ENCODE data around the gene GRHL1.

The GRHL1 gene, protein sequence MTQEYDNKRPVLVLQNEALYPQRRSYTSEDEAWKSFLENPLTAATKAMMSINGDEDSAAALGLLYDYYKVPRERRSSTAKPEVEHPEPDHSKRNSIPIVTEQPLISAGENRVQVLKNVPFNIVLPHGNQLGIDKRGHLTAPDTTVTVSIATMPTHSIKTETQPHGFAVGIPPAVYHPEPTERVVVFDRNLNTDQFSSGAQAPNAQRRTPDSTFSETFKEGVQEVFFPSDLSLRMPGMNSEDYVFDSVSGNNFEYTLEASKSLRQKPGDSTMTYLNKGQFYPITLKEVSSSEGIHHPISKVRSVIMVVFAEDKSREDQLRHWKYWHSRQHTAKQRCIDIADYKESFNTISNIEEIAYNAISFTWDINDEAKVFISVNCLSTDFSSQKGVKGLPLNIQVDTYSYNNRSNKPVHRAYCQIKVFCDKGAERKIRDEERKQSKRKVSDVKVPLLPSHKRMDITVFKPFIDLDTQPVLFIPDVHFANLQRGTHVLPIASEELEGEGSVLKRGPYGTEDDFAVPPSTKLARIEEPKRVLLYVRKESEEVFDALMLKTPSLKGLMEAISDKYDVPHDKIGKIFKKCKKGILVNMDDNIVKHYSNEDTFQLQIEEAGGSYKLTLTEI

GRCh38 chr2:9951522-9952285, at the start of gene GRHL1:
Gene GRHL1, plus strand, starts transcription at chr2:9951693. Its CDS starts 141 bp downstream, at chr2:9951834.
- TF ChIP-seq, protein P1, sequence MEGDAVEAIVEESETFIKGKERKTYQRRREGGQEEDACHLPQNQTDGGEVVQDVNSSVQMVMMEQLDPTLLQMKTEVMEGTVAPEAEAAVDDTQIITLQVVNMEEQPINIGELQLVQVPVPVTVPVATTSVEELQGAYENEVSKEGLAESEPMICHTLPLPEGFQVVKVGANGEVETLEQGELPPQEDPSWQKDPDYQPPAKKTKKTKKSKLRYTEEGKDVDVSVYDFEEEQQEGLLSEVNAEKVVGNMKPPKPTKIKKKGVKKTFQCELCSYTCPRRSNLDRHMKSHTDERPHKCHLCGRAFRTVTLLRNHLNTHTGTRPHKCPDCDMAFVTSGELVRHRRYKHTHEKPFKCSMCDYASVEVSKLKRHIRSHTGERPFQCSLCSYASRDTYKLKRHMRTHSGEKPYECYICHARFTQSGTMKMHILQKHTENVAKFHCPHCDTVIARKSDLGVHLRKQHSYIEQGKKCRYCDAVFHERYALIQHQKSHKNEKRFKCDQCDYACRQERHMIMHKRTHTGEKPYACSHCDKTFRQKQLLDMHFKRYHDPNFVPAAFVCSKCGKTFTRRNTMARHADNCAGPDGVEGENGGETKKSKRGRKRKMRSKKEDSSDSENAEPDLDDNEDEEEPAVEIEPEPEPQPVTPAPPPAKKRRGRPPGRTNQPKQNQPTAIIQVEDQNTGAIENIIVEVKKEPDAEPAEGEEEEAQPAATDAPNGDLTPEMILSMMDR (conservative IDR thresholded peaks at IDR 0.05), result no peak
- peak within 1 kb of the TSS; percentile 72 for H3K27ac ChIP-seq

- TF ChIP-seq, protein P1 (conservative IDR thresholded peaks at IDR 0.05), result no peak
- no peak overlapping the region for H3K27ac ChIP-seq
These were observed 46.1 kb upstream of the GRHL1 start for GRCh38 chr2:9905413-9905812.

DNA sequence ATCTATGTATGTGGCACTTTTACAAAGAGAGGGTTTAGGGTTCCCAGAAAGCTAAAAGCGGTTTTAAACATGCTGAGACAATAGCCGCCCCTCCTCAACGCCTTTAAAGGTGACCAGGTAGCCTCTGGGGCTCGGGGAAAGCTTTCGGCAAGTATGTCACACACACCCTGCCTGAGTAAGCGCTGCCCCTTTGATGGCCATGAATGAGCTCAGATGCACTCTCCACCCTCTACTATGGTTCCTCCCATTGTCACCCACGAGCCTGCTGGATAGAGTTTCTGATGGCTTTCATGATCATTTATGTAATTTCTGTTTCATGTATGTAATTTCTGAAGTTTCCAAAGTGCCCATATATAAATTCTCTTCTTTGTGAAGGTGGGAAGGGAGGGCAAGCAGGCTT, 44.1 kb upstream of the GRHL1 start:
- no peak overlapping the region for H3K27ac ChIP-seq
- TF ChIP-seq, protein P1 (conservative IDR thresholded peaks at IDR 0.05), result no peak

DNA sequence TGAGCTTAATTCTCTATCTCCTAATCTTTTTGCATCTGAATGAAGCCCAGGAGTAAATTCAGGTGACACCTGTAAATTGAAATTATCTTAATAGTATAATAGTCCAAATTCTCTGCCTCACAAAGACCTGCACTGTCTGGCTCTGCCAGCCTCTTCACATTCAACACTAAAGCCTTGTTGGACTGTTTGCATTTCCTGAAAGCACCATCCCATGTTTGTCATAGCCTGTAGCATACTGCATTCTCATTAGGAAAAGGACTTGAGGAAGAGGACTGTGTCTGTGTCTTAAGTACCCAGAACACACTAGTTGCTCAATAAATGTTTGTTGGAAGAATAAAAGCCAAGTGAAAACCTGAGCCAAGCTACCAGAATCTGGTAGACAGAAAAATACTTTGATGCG, 42.9 kb upstream of the GRHL1 start:
- TF ChIP-seq, protein P1 (conservative IDR thresholded peaks at IDR 0.05), result no peak
- no peak overlapping the region for H3K27ac ChIP-seq

- TF ChIP-seq, protein P1 (conservative IDR thresholded peaks at IDR 0.05), result no peak
- H3K27ac ChIP-seq, result no peak overlapping the region
These were observed 42.4 kb upstream of the GRHL1 start for GRCh38 chr2:9909106-9909505.

GRCh38 chr2:9910699-9911098, 40.8 kb upstream of the GRHL1 start:
- H3K27ac ChIP-seq, result no peak overlapping the region
- TF ChIP-seq, protein P1 (conservative IDR thresholded peaks at IDR 0.05), result no peak

DNA sequence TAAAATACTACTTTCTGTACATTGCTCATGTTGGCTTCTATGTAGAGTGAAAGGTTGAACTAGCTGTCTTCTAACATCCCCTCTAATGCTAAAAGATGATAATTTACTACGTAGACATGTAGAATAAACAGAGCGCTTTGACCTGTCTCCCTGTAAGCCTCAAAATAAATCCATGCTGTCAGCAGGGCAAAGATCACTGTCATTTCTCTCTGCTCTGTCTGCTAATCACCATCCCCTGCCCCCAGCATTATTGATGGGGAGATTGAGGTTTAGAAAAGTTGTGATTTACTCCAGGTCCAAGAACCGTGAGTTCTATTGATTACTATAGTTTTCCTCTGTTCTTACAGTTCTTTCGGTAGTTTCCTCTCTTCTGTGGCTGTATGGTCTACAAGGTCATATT, 39.0 kb upstream of the GRHL1 start:
- TF ChIP-seq, protein P1 (conservative IDR thresholded peaks at IDR 0.05), result no peak
- H3K27ac ChIP-seq, result no peak overlapping the region

Measured in VCaP (cell line).